WTC11 (cell line): ENCODE results near the gene RWDD2A. TPM values are rescaled to one million over a fixed set of nuclear protein-coding genes. Genes with fewer than 3 reads are reported as not detected.

ENCODE experiments used
- ATAC-seq: fragments of 200-7000 bp; cut with Tn5 transposase; 2 replicates; pipeline ENCODE4 v1.10.0; 2021; ENCODE audit warnings: mild to moderate bottlenecking, moderate library complexity
- CTCF ChIA-PET: fragments of 300-600 bp; sonication (Branson Sonifier 250); formaldehyde crosslinking; loops from one replicate; lab custom pipeline; 2021; ENCODE audit warnings: antibody characterized with exemption; lab: Charles Lee
- POLR2A ChIA-PET: fragments of 350-600 bp; sonication (Branson Sonifier 250); formaldehyde crosslinking; loops from one replicate; lab custom pipeline; 2021; ENCODE audit warnings: antibody characterized with exemption; lab: Charles Lee
- DNase-seq: peaks from one replicate; pipeline ENCODE4 v3.0.0; 2021; ENCODE audit warnings: low spot score
- H3K27ac Mint-ChIP-seq: 2 replicates; pipeline ENCODE4 v1.8.0; 2021; ENCODE audit warnings: mixed read lengths
- H3K27me3 Mint-ChIP-seq: 2 replicates; pipeline ENCODE4 v1.8.0; 2021; ENCODE audit warnings: low read depth, mild to moderate bottlenecking, moderate library complexity, mixed read lengths
- H3K36me3 Mint-ChIP-seq: 2 replicates; pipeline ENCODE4 v1.8.0; 2021; ENCODE audit warnings: mixed read lengths
- H3K4me1 Mint-ChIP-seq: 2 replicates; pipeline ENCODE4 v1.8.0; 2022; ENCODE audit warnings: mixed read lengths
- H3K4me3 Mint-ChIP-seq: 2 replicates; pipeline ENCODE4 v1.8.0; 2021; ENCODE audit warnings: mild to moderate bottlenecking, moderate library complexity, mixed read lengths
- H3K9me3 Mint-ChIP-seq: 2 replicates; pipeline ENCODE4 v1.8.0; 2021; ENCODE audit warnings: mixed read lengths
- GTF2I ChIP-seq: fragments of 250-450 bp; sonication (Bioruptor Pico); conservative IDR thresholded peaks from 2 replicates; pipeline ENCODE4 v1.4.0; 2021; ENCODE audit warnings: mild to moderate bottlenecking
- HMGA2 ChIP-seq: fragments of 250-450 bp; sonication (Bioruptor Pico); IDR thresholded peaks from 2 replicates; pipeline ENCODE4 v1.4.0; 2021; ENCODE audit warnings: mild to moderate bottlenecking, moderate library complexity
- MYBL2 ChIP-seq: sonication (generic); formaldehyde crosslinking; IDR thresholded peaks from 2 replicates; pipeline ENCODE4 v1.8.1; 2023; ENCODE audit warnings: mild to moderate bottlenecking, moderate library complexity, missing genetic modification reagents
- NR1H2 ChIP-seq: sonication (generic); formaldehyde crosslinking; IDR thresholded peaks from 2 replicates; pipeline ENCODE4 v1.9.0; 2021; ENCODE audit warnings: mild to moderate bottlenecking, moderate library complexity, missing genetic modification reagents
- NR2C2 ChIP-seq: sonication (generic); formaldehyde crosslinking; IDR thresholded peaks from 2 replicates; pipeline ENCODE4 v1.8.0; 2022; ENCODE audit warnings: mild to moderate bottlenecking, missing genetic modification reagents
- NR3C1 ChIP-seq: sonication (generic); formaldehyde crosslinking; conservative IDR thresholded peaks from 2 replicates; pipeline ENCODE4 v1.8.1; 2023; ENCODE audit warnings: low read depth, mild to moderate bottlenecking, missing genetic modification reagents
- RORB ChIP-seq: fragments of 250-450 bp; sonication (Bioruptor Pico); IDR thresholded peaks from 2 replicates; pipeline ENCODE4 v1.9.0; 2021; ENCODE audit warnings: mild to moderate bottlenecking
- TCF7 ChIP-seq: sonication (generic); formaldehyde crosslinking; IDR thresholded peaks from 2 replicates; pipeline ENCODE4 v1.8.0; 2022; ENCODE audit warnings: mild to moderate bottlenecking, low read depth, missing genetic modification reagents, moderate library complexity
- TEAD1 ChIP-seq: sonication (generic); formaldehyde crosslinking; IDR thresholded peaks from 2 replicates; pipeline ENCODE4 v1.8.0; 2022; ENCODE audit warnings: mild to moderate bottlenecking, missing genetic modification reagents
- ZNF121 ChIP-seq: sonication (generic); formaldehyde crosslinking; IDR thresholded peaks from 2 replicates; pipeline ENCODE4 v1.8.0; 2023; ENCODE audit warnings: missing genetic modification reagents
- ZNF219 ChIP-seq: sonication (generic); formaldehyde crosslinking; IDR thresholded peaks from 2 replicates; pipeline ENCODE4 v1.8.0; 2023; ENCODE audit warnings: missing genetic modification reagents, mild to moderate bottlenecking, borderline replicate concordance
- ZNF423 ChIP-seq: fragments of 250-450 bp; sonication (Bioruptor Pico); IDR thresholded peaks from 2 replicates; pipeline ENCODE4 v2.1.2; 2022; ENCODE audit warnings: mild to moderate bottlenecking, moderate library complexity
- total RNA-seq: library from RNA; stranded (reverse); gene quantifications from 3 replicates; pipeline ENCODE4 v1.2.3, GENCODE V29; 2021
- TF ChIP-seq, protein P1 (sequence below): fragments of 250-450 bp; sonication (Bioruptor Pico); IDR thresholded peaks from 2 replicates; pipeline ENCODE4 v1.9.0; 2021; ENCODE audit warnings: mild to moderate bottlenecking, borderline replicate concordance
- TF ChIP-seq, protein P2 (sequence below): fragments of 250-450 bp; sonication (Bioruptor Pico); IDR thresholded peaks from 2 replicates; pipeline ENCODE4 v1.8.0; 2021; ENCODE audit warnings: mild to moderate bottlenecking
- TF ChIP-seq, protein P3 (sequence below): fragments of 250-450 bp; sonication (Bioruptor Pico); IDR thresholded peaks from 2 replicates; pipeline ENCODE4 v1.9.0; 2021; ENCODE audit warnings: mild to moderate bottlenecking
- TF ChIP-seq, protein P4 (sequence below): sonication (generic); formaldehyde crosslinking; IDR thresholded peaks from 2 replicates; pipeline ENCODE4 v1.8.0; 2023; ENCODE audit warnings: missing genetic modification reagents
- TF ChIP-seq, protein P5 (sequence below): sonication (generic); formaldehyde crosslinking; conservative IDR thresholded peaks from 2 replicates; pipeline ENCODE4 v1.8.1; 2023; ENCODE audit warnings: mild to moderate bottlenecking, low read depth, missing genetic modification reagents, moderate library complexity

The RWDD2A gene
- total RNA-seq, 1 experiment from 2014 or later = 5.2 TPM

GRCh38 chr6:83182114-83182513, 11.0 kb upstream of the RWDD2A start:
- DNase-seq (no peak), ATAC-seq (no peak)
- Mint-ChIP-seq H3K27ac (no peak overlapping the region), H3K9me3 (no peaks in the 10 kb centered on the region), H3K4me1 (peaks cover 9% of the 10 kb centered on the region), H3K27me3 (no peaks in the 10 kb centered on the region), H3K36me3 (peaks cover 72% of the 10 kb centered on the region), H3K4me3 (no peak overlapping the region)
- CTCF ChIA-PET = interaction anchor here (1.0 to 1.6 kb wide), 3 partner anchors 115 to 330 kb away, joined by 3 read pairs; partner anchors contain the start of genes DOP1A, PRSS35 and UBE3D
- TF ChIP-seq, protein P1, sequence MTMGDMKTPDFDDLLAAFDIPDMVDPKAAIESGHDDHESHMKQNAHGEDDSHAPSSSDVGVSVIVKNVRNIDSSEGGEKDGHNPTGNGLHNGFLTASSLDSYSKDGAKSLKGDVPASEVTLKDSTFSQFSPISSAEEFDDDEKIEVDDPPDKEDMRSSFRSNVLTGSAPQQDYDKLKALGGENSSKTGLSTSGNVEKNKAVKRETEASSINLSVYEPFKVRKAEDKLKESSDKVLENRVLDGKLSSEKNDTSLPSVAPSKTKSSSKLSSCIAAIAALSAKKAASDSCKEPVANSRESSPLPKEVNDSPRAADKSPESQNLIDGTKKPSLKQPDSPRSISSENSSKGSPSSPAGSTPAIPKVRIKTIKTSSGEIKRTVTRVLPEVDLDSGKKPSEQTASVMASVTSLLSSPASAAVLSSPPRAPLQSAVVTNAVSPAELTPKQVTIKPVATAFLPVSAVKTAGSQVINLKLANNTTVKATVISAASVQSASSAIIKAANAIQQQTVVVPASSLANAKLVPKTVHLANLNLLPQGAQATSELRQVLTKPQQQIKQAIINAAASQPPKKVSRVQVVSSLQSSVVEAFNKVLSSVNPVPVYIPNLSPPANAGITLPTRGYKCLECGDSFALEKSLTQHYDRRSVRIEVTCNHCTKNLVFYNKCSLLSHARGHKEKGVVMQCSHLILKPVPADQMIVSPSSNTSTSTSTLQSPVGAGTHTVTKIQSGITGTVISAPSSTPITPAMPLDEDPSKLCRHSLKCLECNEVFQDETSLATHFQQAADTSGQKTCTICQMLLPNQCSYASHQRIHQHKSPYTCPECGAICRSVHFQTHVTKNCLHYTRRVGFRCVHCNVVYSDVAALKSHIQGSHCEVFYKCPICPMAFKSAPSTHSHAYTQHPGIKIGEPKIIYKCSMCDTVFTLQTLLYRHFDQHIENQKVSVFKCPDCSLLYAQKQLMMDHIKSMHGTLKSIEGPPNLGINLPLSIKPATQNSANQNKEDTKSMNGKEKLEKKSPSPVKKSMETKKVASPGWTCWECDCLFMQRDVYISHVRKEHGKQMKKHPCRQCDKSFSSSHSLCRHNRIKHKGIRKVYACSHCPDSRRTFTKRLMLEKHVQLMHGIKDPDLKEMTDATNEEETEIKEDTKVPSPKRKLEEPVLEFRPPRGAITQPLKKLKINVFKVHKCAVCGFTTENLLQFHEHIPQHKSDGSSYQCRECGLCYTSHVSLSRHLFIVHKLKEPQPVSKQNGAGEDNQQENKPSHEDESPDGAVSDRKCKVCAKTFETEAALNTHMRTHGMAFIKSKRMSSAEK (CRISPR knock-in tag) = no peak
- TF ChIP-seq GTF2I (CRISPR knock-in tag) (no peak), HMGA2 (CRISPR knock-in tag) (no peak), MYBL2 (CRISPR knock-in tag) (no peak), RORB (CRISPR knock-in tag) (no peak), ZNF423 (CRISPR knock-in tag) (no peak), TEAD1 (CRISPR knock-in tag) (no peak), NR3C1 (CRISPR knock-in tag) (no peak), NR2C2 (no peak), ZNF121 (CRISPR knock-in tag) (no peak), TCF7 (no peak), NR1H2 (CRISPR knock-in tag) (no peak), ZNF219 (CRISPR knock-in tag) (no peak)
- TF ChIP-seq, protein P2, sequence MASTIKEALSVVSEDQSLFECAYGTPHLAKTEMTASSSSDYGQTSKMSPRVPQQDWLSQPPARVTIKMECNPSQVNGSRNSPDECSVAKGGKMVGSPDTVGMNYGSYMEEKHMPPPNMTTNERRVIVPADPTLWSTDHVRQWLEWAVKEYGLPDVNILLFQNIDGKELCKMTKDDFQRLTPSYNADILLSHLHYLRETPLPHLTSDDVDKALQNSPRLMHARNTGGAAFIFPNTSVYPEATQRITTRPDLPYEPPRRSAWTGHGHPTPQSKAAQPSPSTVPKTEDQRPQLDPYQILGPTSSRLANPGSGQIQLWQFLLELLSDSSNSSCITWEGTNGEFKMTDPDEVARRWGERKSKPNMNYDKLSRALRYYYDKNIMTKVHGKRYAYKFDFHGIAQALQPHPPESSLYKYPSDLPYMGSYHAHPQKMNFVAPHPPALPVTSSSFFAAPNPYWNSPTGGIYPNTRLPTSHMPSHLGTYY (CRISPR knock-in tag) = no peak
- TF ChIP-seq, protein P3, sequence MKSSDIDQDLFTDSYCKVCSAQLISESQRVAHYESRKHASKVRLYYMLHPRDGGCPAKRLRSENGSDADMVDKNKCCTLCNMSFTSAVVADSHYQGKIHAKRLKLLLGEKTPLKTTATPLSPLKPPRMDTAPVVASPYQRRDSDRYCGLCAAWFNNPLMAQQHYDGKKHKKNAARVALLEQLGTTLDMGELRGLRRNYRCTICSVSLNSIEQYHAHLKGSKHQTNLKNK (CRISPR knock-in tag) = no peak
- TF ChIP-seq, protein P4, sequence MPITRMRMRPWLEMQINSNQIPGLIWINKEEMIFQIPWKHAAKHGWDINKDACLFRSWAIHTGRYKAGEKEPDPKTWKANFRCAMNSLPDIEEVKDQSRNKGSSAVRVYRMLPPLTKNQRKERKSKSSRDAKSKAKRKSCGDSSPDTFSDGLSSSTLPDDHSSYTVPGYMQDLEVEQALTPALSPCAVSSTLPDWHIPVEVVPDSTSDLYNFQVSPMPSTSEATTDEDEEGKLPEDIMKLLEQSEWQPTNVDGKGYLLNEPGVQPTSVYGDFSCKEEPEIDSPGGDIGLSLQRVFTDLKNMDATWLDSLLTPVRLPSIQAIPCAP (CRISPR knock-in tag) = no peak
- TF ChIP-seq, protein P5, sequence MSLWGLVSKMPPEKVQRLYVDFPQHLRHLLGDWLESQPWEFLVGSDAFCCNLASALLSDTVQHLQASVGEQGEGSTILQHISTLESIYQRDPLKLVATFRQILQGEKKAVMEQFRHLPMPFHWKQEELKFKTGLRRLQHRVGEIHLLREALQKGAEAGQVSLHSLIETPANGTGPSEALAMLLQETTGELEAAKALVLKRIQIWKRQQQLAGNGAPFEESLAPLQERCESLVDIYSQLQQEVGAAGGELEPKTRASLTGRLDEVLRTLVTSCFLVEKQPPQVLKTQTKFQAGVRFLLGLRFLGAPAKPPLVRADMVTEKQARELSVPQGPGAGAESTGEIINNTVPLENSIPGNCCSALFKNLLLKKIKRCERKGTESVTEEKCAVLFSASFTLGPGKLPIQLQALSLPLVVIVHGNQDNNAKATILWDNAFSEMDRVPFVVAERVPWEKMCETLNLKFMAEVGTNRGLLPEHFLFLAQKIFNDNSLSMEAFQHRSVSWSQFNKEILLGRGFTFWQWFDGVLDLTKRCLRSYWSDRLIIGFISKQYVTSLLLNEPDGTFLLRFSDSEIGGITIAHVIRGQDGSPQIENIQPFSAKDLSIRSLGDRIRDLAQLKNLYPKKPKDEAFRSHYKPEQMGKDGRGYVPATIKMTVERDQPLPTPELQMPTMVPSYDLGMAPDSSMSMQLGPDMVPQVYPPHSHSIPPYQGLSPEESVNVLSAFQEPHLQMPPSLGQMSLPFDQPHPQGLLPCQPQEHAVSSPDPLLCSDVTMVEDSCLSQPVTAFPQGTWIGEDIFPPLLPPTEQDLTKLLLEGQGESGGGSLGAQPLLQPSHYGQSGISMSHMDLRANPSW (CRISPR knock-in tag) = no peak
- POLR2A ChIA-PET = no interaction called here
